Non-pigmented ciliary epithelial cell (primary cell): ENCODE measurements around the gene DHX16.
A peak's percentile ranks its signal among the peaks of the same experiment; 100 is the strongest.

Experiments
- DNase-seq: peaks from one replicate; pipeline ENCODE4 v3.0.0-alpha.2; 2010; ENCODE audit warnings: low read depth

Gene DHX16

DNA sequence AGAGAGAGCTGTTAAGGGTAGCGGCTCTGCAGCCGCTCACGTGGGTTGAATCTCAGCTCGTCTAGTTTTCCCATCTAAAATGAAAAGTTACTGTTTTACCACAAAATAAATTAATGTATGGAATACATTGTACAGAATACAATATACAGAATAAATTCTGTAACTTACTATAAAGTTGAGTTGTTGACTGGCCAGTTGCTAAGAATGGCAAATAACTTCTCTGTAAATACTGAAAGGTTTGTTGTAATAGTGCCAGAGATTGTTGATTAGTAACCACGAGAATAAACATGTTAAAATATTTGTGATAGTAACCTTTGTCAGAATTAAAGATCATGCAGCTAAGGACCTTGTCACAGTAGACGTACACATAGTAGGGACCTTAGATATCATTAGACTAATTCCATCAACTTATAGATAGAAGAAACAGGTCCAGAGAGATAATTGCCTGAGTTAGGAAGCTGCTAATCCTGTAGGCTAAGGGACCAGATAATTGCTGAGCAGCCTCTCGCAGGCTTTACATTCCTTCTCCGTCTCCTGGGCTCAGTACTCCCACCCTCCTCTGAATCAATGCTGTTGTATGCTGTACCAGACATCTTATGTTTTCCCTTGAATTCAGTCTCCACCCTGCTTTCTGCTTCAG, 18.5 kb upstream of the DHX16 start:
- DNase-seq, result no peak

GRCh38 chr6:30690403-30691207, 17.8 kb upstream of the DHX16 start, which contains the start of gene NRM:
NRM (minus strand) TSS chr6:30690984; CDS start chr6:30690974, 10 bp downstream.
- no peak for DNase-seq

DNA sequence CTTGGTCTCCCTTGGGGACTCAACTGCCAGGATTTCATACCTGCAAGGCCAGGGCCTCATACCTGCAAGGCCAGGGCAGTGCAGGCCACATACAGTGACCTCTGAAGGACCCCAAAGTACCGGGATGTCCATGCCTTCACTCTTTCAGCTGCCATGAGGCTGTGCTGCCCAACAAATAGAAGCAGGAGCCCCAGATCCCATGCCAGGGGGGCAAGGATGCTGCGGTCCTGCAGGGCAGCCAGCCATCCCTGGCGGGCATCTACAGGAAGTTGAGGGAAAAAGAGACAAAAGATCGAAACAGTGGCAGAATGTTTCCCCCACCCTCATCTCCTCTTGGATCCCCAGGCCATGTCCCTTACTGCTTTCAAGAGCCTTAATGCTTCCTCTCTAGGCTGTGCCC, 17.2 kb upstream of the DHX16 start:
- DNase-seq, result no peak

- DNase-seq, result no peak
These were observed 16.4 kb upstream of the DHX16 start for GRCh38 chr6:30689022-30689865.

GRCh38 chr6:30688569-30688968, 15.8 kb upstream of the DHX16 start:
- no peak for DNase-seq

- no peak for DNase-seq
These were observed 15.0 kb upstream of the DHX16 start for GRCh38 chr6:30687659-30688431.

- peak; percentile 79 for DNase-seq
These were observed 14.3 kb upstream of the DHX16 start for GRCh38 chr6:30686908-30687658.

DNA sequence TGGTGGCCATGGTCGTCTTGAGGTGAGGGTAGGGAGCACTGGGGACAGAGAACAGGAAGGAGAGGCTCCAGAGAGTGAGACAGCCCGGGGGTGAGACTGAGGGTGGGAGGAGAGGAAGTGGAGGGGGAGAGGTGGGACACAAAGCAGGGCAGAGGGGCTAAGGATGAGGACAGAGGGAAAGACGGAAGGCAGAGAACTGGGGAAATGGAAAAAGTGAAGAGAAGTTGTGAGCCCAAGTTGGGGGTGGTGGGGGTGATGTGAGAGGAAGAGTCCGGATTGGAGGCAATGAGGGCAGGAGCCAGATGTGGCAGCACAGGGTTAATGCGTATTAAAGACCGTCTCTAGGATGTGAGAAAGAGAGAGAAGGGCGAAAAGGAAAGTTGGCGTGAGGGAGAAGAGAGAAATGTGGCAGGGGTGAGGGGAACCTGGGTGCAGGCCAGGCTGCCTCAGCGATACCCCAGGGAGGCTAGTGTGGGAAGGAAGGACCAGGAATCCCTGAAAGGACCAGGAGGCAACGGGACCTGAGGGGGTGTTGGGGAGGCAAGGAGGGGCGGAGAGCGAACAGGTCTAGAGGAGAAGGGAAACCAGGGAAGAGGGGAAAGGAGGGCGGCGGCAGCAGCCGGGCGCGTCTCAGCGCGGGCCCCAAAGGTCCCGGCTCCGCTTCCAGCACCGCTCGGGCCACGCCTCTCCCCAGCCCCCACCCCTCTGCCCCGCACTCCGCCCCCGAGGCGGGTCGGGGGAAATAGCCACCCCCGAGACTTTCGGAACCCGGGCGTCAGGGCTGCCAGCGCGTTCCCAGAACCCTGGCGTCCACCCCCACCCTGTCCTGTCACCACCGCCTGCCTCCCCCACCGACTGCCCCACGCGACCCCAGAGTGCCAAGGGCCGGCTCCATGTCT, 13.5 kb upstream of the DHX16 start, which contains the start of gene PPP1R18:
Gene PPP1R18, minus strand, starts transcription at position 637 of the 899 bp plus-strand sequence. Its CDS starts 627 bp downstream, at position 10.
- no peak for DNase-seq

- no peak for DNase-seq
These were observed 12.6 kb upstream of the DHX16 start for GRCh38 chr6:30685157-30686008.

GRCh38 chr6:30684386-30685156, 11.8 kb upstream of the DHX16 start:
- DNase-seq, result no peak

GRCh38 chr6:30683980-30684338, 11.2 kb upstream of the DHX16 start:
- no peak for DNase-seq

- DNase-seq, result no peak
These were observed 10.6 kb upstream of the DHX16 start for GRCh38 chr6:30683183-30683979.

DNA sequence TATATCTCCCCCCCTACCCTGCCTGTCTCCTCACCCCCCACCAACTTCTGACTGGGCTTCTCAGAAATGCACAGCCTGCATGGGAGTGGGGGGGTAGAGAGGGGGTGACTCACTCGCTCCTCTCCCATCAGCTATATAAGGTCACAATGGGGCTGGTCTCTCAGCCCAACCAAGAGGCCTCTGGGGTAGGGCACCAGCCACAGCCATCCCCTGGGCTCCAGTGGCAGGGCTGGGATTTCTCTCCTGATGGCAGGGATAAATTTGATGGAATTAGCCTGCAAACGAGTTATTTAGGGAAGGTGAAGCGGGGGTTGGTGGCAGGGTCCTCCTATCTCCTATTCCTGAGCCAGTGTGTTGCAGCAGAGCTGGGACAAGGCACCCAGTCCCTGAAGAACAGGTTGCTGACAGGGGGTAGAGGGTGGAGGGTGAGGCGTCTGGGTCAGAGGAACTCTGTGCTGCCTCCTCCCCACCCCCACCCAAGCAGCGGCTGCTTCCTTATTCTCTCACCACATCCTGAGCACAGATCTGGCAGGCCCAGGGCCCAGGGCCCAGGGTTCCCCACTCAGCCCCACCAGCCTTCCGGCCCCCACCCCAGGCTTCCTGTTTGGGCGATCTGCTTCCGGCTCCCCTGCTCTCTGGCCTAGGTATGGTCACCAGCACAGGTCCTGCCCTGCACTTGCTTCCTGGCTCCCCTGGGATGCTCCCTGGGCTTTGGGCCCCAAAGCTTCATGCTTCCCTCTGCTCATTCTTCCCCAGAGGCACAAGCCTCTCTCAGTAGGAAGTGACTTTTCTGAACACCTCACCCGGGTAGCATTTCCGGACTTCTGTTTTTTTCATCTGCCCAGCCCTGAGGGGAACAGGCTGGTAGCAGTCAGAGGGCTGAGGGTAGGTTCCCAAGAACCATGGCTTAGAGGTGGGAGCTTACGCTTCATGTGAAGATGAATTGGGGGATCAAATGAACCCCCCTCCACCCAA, 9.6 kb upstream of the DHX16 start:
- peak; percentile 80 for DNase-seq

- DNase-seq, result no peak
These were observed 8.9 kb upstream of the DHX16 start for GRCh38 chr6:30681766-30682142.

DNA sequence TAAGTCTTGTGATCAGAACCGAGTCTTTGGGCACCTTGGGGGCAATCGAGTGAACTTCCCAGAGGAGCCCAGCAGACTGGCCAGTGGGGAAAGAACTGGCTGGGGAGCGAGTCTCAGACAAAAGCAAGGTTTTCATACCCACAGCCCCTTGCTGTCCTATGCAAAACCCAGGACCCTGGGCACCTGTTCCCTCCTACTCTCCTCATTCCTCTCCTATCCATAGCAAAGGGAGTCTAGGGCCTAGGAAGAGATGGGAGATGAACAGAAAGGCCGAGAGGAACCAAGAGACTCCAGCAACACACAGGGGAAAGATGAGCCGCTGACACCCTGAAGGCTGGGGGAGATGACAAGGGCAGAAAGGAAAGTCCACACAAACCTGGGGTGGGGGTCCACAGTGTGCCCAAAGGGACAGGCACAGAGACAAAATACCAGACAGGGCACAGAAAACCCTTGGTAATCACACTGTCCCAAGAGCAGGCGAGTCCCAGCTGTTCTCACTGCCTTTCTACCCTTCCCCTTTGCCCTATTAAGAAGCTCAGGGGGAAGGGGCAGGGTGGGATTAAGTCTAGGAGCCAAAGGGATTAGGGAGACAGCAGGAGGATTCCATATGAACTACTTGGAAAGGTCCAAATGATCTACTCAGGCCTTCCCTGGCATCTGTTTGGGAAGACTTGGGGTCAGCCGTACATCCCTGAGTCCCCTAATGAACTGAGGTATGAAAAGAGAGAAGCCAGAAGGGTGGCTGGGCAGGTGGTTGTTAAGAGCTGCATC, 7.1 kb upstream of the DHX16 start:
- no peak for DNase-seq
